GM18907 (cell line): ENCODE measurements around the gene STPG1.

Source experiments
- ATAC-seq: cut with Tn5 transposase; IDR thresholded peaks from one replicate; pipeline ENCODE4 v1.9.1; 2021; ENCODE audit warnings: mild to moderate bottlenecking, moderate library complexity; ENCODE audit not compliant: unreplicated experiment

STPG1 gene

DNA sequence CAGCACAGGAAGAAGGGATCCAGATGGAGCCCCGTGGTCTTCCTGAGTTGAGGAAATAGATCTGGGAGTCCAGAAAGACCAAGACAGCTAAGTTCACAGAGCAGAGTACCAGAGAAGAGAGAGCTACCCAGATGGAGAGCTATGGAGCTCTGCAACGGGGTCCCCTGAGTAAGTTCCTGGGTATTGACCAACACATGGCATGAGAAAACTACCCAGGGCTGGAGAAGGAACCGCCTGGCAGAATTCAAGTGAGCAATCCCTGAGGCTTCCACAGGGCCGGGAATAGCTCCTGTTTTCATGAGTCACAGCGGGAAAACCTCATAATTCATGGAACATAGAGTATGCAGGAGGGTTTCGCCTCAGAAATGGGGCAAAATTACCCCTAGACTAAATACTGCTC, 19.7 kb downstream of the STPG1 start:
- no peak for ATAC-seq

- ATAC-seq: no peak
Measured at GRCh38 chr1:24392982-24393650, 20.5 kb downstream of the STPG1 start.

GRCh38 chr1:24392604-24392946, 21.0 kb downstream of the STPG1 start:
- ATAC-seq: no peak

- ATAC-seq: peak; percentile 69
Measured at GRCh38 chr1:24391882-24392603, 21.5 kb downstream of the STPG1 start.

DNA sequence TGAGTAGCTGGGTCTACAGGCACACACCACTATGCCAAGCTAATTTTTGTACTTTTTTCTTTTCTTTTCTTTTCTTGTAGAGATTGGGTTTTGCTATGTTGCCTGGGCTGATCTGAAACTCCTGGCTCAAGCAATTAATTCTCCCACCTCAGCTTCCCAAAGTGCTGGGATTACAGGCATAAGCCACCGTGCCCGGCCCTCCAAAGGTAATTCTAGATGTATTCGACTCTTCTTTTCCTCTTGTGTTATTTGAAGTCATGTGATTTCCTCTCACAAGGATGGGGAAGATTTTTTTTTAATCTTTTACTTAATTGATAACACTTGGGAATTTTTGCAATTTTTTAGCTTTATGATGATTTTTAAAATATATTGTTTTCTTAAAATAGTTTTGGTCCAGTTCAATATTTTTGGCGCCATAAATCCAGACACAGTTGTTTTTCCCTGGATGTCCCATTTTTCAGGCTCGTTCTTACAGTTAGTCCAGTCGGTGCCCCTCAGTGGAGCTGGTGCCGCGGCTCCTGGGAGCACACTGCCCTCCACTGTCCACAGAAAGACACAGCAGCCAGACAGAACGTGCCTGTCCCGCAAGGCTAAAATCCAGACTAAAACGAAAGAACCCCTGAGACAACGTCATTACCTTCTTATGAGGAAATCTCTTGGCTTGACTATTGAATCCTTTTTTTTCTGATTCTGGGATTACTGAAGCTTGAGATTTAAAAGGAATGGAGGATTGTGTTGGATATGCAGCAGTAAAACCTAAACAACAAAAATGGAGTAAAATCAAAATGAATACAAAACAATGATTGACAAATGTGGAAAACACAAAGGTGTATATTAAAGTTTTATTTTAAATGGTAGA, 22.4 kb downstream of the STPG1 start:
- peak; percentile 49 for ATAC-seq

- ATAC-seq: no peak
Measured at GRCh38 chr1:24389231-24389678, 24.3 kb downstream of the STPG1 start.

GRCh38 chr1:24388331-24388885, 25.2 kb downstream of the STPG1 start:
- no peak for ATAC-seq

DNA sequence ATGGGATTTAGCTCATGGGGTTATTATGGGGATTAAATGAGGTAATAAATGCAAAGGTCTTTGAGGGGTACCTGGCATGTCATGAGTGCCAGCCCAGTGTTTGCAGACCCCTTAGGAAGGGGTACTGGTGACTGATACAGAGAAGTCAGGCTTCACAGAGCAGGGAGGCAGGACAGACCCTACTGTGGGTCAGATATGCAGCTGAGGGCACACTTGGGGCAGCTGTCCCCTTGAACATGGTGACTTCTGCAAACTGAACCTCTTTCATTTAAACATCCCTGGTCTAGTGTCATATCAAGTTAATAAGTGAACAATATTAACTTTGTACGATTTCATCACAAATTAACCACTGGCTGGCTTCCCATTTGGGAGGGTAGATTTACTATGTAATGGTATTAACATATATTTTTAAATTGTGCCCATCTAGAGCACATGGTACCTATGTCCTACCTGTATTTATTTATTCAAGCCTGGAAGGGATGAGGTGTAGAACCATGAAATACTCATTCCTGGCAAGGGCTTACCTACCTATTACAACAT, 25.9 kb downstream of the STPG1 start:
- ATAC-seq: no peak

GRCh38 chr1:24386931-24387330, 26.7 kb downstream of the STPG1 start:
- ATAC-seq: no peak

GRCh38 chr1:24386241-24386640, 27.3 kb downstream of the STPG1 start:
- ATAC-seq: no peak

- ATAC-seq: no peak
Measured at GRCh38 chr1:24385160-24385940, 28.2 kb downstream of the STPG1 start.

DNA sequence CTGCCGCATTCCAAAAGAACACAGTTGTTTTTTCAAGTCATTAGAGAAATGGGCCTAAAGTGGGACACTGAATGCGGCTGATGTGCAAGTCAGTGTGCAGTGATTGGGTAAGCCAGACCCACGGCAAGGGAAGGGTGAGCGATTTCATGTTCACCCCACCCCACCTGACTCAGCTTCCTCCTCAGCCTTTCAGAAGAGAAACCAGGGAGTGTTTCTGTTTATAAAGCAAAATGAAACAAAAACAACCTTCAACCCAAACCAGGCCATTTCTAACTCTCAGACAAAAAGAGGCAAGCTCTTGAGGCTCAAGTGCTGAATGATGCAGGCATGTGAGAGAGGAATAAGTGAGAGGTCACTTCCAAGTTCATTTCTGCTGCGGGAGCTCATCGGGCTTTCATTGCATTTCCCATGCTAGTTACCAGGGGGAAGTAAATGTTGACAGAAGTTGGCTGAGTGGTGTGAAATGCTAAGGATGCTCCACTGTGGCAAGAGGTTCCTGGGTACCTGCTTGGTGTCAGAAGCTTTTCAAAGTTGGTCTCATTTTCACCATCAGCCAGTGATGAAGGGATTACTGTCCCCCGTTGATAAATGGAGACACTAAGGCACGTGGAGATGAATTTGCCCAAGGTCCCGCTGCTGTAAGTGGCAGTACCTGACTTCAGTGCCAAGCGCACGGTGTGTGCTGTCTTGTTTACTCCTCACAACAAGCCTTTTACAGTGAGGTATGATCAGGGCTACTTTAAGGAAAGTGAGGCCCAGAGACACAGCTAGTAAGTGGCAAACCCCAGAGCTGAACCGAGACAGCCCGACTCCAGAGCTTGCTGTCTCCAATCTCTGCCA, 29.1 kb downstream of the STPG1 start:
- peak; percentile 64 for ATAC-seq

DNA sequence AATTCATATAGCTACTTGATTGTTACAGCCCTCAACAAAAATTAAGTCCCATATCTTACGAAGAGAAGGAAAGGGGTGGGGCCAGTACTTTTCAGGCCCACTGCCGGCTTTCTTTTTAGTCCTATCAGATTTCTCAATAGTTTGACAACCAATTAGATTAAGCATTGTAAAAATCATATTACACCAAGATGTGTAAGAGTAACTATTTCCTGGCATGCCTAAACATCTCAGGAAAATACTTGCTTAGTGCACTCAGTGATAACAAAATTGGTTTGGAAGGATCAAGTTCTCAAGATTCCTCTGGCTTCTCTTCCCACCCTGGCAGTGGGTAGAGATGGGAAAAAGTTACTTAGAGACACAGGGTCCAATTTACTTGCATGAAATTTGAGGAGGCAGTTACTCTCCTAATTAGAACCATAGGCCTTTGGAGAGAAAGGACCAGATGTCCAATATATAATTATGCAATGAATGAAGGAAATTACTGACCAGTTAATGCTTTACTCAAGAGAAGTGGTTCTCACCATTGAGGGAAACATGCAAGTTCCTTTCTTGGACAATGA, 30.1 kb downstream of the STPG1 start:
- no peak for ATAC-seq

DNA sequence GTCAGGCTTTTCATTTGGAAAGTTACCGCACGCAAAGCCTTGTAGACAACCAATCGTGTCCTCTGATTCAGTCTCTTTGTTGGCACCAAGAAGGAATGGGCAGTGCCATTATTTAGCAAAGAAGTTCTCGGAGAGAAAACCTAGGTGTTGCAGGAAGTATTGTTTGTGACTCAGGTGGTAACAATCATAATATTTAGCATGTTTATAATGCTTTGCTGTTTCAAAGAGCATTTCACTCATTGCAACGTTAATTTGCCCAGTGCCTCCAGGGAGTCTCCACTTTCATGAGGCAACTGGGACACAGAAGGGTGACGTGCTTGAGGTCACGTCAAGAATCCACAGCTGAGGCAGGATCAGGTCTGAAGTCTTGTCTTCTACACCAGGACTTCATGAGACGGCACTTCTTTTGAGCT, 31.4 kb downstream of the STPG1 start:
- no peak for ATAC-seq

DNA sequence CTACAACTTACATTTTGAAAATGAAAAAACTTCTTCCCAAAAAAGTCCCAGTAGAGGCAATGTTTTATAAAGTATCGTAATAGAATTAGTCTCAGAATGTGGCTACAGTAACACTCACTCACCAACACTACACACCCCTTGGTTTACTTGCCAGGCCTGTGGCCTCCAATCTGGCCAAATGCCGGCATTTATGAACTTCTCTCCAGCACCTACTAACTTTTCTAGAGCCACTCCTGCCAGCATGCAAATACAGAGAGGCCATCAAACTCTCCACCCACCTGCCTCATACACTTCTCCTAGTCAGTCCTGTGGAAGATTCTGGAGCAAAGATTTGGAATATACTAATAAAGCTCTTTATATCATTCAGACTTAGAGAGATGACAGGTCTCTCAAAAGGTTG, 32.3 kb downstream of the STPG1 start:
- no peak for ATAC-seq

GRCh38 chr1:24380508-24380907, 33.1 kb downstream of the STPG1 start:
- no peak for ATAC-seq

DNA sequence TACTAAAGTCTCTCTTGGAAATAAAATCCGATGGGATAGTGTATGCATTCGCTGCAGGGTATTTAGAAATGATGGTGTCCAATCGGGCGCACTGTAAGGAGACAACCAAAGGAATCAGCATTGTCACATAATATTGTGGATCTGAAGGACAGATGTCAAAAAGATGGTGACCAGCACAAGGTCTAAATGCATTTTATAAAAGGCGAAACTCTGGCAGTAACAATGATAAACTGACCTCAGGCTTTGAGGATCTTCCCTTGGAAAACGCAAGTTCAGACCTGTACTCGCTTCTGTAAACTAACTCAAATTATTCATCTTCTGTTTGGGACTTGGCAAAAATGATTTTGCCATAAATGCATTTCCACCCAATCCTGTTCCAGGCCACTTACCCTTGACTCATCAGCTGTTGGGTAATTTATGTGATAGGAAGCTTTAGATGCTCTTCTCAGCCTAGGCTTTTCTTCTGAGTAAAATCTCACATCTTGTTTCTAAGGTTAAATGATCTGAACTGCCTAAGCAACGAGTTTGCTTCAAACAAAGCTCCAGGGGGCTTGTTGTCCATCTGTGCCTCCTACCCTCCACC, 33.8 kb downstream of the STPG1 start:
- ATAC-seq: no peak

- ATAC-seq: no peak
Measured at GRCh38 chr1:24374891-24375786, 38.4 kb downstream of the STPG1 start.
